GM12801 (cell line): ENCODE results near the gene IL20RB.

ENCODE experiments used
- TF ChIP-seq, protein P1 (sequence below): IDR thresholded peaks from one replicate; pipeline ENCODE4 v1.5.1; 2011; ENCODE audit warnings: control low read depth; ENCODE audit not compliant: insufficient read length; ENCODE audit errors: extremely low read depth

Gene IL20RB

GRCh38 chr3:137008131-137008530, 50.3 kb downstream of the IL20RB start:
- TF ChIP-seq, protein P1, sequence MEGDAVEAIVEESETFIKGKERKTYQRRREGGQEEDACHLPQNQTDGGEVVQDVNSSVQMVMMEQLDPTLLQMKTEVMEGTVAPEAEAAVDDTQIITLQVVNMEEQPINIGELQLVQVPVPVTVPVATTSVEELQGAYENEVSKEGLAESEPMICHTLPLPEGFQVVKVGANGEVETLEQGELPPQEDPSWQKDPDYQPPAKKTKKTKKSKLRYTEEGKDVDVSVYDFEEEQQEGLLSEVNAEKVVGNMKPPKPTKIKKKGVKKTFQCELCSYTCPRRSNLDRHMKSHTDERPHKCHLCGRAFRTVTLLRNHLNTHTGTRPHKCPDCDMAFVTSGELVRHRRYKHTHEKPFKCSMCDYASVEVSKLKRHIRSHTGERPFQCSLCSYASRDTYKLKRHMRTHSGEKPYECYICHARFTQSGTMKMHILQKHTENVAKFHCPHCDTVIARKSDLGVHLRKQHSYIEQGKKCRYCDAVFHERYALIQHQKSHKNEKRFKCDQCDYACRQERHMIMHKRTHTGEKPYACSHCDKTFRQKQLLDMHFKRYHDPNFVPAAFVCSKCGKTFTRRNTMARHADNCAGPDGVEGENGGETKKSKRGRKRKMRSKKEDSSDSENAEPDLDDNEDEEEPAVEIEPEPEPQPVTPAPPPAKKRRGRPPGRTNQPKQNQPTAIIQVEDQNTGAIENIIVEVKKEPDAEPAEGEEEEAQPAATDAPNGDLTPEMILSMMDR: no peak

GRCh38 chr3:137008976-137009375, 51.2 kb downstream of the IL20RB start:
- TF ChIP-seq, protein P1: no peak

- TF ChIP-seq, protein P1: no peak
Measured at GRCh38 chr3:137010137-137010536, 52.4 kb downstream of the IL20RB start.

DNA sequence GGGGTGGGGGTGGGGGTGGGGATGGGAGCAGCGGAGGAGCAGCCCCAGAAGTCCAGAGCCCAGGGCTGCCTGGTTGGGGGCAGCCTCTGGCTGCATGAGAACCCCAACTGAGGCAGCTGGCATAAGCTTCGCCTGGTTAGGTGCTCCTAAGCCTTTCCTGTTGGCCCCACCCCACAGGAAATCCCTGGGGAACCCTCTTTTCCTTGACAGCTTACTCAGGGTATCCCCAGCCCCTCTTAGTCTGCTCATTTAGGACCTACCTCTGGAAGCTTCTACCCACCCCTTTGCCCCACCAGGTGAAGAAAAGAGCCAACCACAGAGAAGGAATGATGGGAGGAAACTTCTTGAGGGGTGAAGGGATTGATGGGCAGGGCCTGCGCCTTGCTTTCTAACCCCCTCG, 53.4 kb downstream of the IL20RB start:
- TF ChIP-seq, protein P1: no peak

DNA sequence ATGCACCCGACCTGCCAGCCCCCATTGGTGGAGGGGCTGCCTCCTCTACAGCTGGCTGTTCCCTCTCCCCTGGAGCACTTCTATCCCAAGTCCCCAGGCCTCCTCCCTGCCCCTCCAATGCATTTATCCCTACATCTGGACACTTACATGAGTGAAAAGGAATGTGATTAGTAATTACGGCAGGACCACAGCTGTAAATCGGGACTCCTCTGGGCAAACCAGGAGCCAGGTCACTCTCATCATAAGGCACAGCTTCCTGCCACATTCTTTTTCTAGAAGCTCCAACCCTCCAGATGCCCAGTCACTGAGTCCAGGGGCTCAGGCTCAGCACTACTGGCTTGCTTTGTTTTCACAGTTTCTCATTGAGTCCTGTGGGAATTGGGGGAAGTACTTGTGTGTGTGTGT, 54.3 kb downstream of the IL20RB start:
- TF ChIP-seq, protein P1: no peak

- TF ChIP-seq, protein P1: peak; percentile 28
Measured at GRCh38 chr3:137013951-137014688, 56.3 kb downstream of the IL20RB start.

DNA sequence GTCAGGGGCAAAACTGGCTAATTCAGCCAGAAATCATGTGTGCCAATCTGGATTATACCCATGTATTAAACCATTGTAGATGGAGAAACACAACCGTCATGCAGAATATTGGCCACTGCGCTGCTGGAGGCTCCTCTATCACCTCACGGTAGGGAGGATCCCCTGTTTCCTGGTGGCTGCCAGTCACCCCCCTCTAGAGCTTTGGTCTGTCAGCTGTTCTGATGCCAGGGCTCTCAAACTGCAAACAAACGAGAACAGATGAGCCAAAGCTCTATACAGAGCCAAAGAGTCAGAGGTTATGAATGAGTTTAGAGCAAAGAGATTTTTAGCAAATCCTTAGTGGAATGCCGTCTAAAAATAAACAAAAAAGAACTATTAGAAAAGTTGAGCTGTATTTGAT, 62.5 kb downstream of the IL20RB start:
- TF ChIP-seq, protein P1: no peak
